ENCODE measurements around the gene HDDC3. TPM values are rescaled to one million over a fixed set of nuclear protein-coding genes. Genes with fewer than 3 reads are reported as not detected.

Gene HDDC3
- total RNA-seq, 1 experiment from 2014 or later = 26.7 TPM

DNA sequence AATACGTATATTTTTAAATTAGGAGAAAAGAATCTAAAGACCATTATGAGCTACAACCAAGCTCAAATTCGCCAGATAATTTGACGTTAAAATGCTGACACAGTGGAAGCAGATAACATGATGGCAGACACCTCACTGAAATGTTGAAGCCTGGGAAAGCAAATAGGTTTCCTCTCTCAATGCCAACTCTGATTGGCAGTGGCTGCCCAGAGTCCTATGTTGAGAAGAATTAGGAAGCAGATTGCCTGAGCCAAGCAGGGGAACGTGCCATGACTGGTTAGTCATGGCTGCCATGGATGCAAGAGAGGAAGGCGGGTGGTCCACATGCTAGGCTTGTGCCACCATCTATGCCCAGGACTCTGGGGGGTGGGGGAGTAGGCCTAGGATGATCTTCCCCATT, 5.9 kb upstream of the HDDC3 start:
- no peaks in the 10 kb centered on the region for H3K27me3 Mint-ChIP-seq (ENCODE audit: unreplicated experiment)
- H3K4me1 Mint-ChIP-seq (ENCODE audit: low read depth, unreplicated experiment) = peaks cover 29% of the 10 kb centered on the region
- H3K36me3 Mint-ChIP-seq (ENCODE audit: insufficient read depth, unreplicated experiment) = peaks cover 67% of the 10 kb centered on the region
- CTCF ChIA-PET = no interaction called here
- H3K9me3 Mint-ChIP-seq (ENCODE audit: low read depth, unreplicated experiment) = no peaks in the 10 kb centered on the region
- no peak for DNase-seq
- no peak overlapping the region for H3K4me3 Mint-ChIP-seq (ENCODE audit: low read depth, unreplicated experiment)
- H3K27ac Mint-ChIP-seq (ENCODE audit: unreplicated experiment) = no peak overlapping the region
- intact Hi-C loops (cut with micrococcal nuclease; ENCODE audit: unreplicated experiment) = no loop called here
- TSS peak; percentile 5 for BruUV-seq (replicated peaks)
- TF ChIP-seq, protein P1, sequence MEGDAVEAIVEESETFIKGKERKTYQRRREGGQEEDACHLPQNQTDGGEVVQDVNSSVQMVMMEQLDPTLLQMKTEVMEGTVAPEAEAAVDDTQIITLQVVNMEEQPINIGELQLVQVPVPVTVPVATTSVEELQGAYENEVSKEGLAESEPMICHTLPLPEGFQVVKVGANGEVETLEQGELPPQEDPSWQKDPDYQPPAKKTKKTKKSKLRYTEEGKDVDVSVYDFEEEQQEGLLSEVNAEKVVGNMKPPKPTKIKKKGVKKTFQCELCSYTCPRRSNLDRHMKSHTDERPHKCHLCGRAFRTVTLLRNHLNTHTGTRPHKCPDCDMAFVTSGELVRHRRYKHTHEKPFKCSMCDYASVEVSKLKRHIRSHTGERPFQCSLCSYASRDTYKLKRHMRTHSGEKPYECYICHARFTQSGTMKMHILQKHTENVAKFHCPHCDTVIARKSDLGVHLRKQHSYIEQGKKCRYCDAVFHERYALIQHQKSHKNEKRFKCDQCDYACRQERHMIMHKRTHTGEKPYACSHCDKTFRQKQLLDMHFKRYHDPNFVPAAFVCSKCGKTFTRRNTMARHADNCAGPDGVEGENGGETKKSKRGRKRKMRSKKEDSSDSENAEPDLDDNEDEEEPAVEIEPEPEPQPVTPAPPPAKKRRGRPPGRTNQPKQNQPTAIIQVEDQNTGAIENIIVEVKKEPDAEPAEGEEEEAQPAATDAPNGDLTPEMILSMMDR (IDR thresholded peaks at IDR 0.05; ENCODE audit: unreplicated experiment) = no peak

GRCh38 chr15:90936823-90937222, 4.5 kb upstream of the HDDC3 start:
- Mint-ChIP-seq H3K4me3 (ENCODE audit: low read depth, unreplicated experiment) (peak overlapping the region; percentile 94), H3K27ac (ENCODE audit: unreplicated experiment) (no peak overlapping the region), H3K4me1 (ENCODE audit: low read depth, unreplicated experiment) (peaks cover 39% of the 10 kb centered on the region), H3K9me3 (ENCODE audit: low read depth, unreplicated experiment) (no peaks in the 10 kb centered on the region), H3K27me3 (ENCODE audit: unreplicated experiment) (no peaks in the 10 kb centered on the region), H3K36me3 (ENCODE audit: insufficient read depth, unreplicated experiment) (peaks cover 67% of the 10 kb centered on the region)
- CTCF ChIA-PET = no interaction called here
- no peak for DNase-seq
- TF ChIP-seq, protein P1 (IDR thresholded peaks at IDR 0.05; ENCODE audit: unreplicated experiment) = no peak
- intact Hi-C loops (cut with micrococcal nuclease; ENCODE audit: unreplicated experiment) = no loop called here
- BruUV-seq (replicated peaks) = no TSS peak

GRCh38 chr15:90934949-90935751, 2.8 kb upstream of the HDDC3 start, which contains the start of gene UNC45A:
TSS of gene UNC45A (plus strand) at chr15:90935285. CDS start at chr15:90935325, 40 bp downstream.
- Mint-ChIP-seq H3K4me1 (ENCODE audit: low read depth, unreplicated experiment) (peaks cover 56% of the 10 kb centered on the region), H3K27me3 (ENCODE audit: unreplicated experiment) (no peaks in the 10 kb centered on the region), H3K36me3 (ENCODE audit: insufficient read depth, unreplicated experiment) (peaks cover 68% of the 10 kb centered on the region), H3K27ac (ENCODE audit: unreplicated experiment) (peak within 1 kb of the TSS; percentile 36), H3K4me3 (ENCODE audit: low read depth, unreplicated experiment) (peak within 1 kb of the TSS; percentile 94), H3K9me3 (ENCODE audit: low read depth, unreplicated experiment) (no peaks in the 10 kb centered on the region)
- CTCF ChIA-PET = interaction anchor here (0.6 to 2.1 kb wide), 15 partner anchors 10 to 1153 kb away, joined by 3 to 12 read pairs (median 5); partner anchors contain the start of genes MAN2A2 and RCCD1
- DNase-seq = peak; percentile 99
- intact Hi-C loops (cut with micrococcal nuclease; ENCODE audit: unreplicated experiment) = loop anchor here (5.0 kb wide), 1 partner anchor 97 kb away; no protein-coding TSS in a partner anchor
- no TSS peak for BruUV-seq (replicated peaks)
- TF ChIP-seq, protein P1 (IDR thresholded peaks at IDR 0.05; ENCODE audit: unreplicated experiment) = no peak

DNA sequence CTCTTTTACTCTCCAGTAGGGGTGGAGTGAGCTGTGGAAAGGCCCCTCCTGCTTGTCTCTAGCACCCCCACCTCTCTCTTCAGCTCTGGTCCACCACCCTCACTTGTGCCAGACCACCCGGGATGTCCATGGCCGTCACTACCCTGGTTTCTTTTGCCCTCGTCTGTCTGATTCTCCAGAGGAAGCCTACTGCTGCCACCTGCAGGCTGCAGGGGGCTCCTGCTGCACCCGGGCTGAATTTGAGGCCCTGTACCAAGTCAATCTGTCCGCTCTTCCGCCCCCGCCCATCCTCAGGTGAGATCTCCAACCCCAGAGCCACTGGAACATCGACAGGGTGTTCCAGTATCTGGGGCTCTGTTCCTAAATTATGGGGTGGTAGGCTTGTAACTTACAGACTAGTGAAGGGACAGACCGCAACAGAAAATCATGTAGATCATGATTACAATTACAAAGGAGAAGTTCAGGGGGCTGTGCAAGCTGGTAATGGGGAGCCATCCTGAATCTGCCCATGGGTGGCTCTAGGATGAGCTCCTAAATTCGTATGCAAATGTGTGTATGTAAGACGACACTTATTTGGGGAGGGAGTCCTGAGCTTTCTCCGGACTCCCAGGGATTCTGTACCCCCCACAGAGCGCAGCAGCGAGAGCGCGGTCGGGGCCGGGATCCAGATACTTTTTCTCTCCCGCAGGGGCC, 2.1 kb upstream of the HDDC3 start:
- H3K27ac Mint-ChIP-seq (ENCODE audit: unreplicated experiment) = peak overlapping the region; percentile 36
- H3K36me3 Mint-ChIP-seq (ENCODE audit: insufficient read depth, unreplicated experiment) = peaks cover 76% of the 10 kb centered on the region
- BruUV-seq (replicated peaks) = no TSS peak
- H3K4me1 Mint-ChIP-seq (ENCODE audit: low read depth, unreplicated experiment) = peaks cover 56% of the 10 kb centered on the region
- TF ChIP-seq, protein P1 (IDR thresholded peaks at IDR 0.05; ENCODE audit: unreplicated experiment) = peak; percentile 82
- intact Hi-C loops (cut with micrococcal nuclease; ENCODE audit: unreplicated experiment) = loop anchor here (5.0 kb wide), 1 partner anchor 98 kb away; no protein-coding TSS in a partner anchor
- CTCF ChIA-PET = interaction anchor here (0.9 to 2.1 kb wide), 10 partner anchors 9 to 286 kb away, joined by 3 to 12 read pairs (median 5); partner anchors contain the start of genes MAN2A2 and RCCD1
- no peaks in the 10 kb centered on the region for H3K27me3 Mint-ChIP-seq (ENCODE audit: unreplicated experiment)
- peak overlapping the region; percentile 94 for H3K4me3 Mint-ChIP-seq (ENCODE audit: low read depth, unreplicated experiment)
- H3K9me3 Mint-ChIP-seq (ENCODE audit: low read depth, unreplicated experiment) = no peaks in the 10 kb centered on the region
- DNase-seq = peak; percentile 95

All from Calu3 (cell line).